KMS-11 (cell line): ENCODE results near the gene SH3BP4.
"Not testable (repeated sequence)": the region's sequence is repeated elsewhere in the genome, so short reads cannot be mapped to it uniquely, and the experiment has no call there.

Experiments used
- H2AFZ ChIP-seq: fragments of 200-600 bp; sonication (generic); 2 replicates; pipeline ENCODE4 v1.6.1; 2016; ENCODE audit warnings: antibody characterized with exemption, mixed run types, low read depth
- H3K27ac ChIP-seq: fragments of 200-600 bp; sonication (generic); 2 replicates; pipeline ENCODE4 v1.6.1; 2016; ENCODE audit warnings: mild to moderate bottlenecking, mixed run types
- H3K27me3 ChIP-seq: fragments of 200-600 bp; sonication (generic); 2 replicates; pipeline ENCODE4 v1.6.1; 2017; ENCODE audit warnings: mild to moderate bottlenecking, low read depth, mixed run types, moderate library complexity; ENCODE audit not compliant: insufficient read depth
- H3K36me3 ChIP-seq: fragments of 200-600 bp; sonication (generic); 2 replicates; pipeline ENCODE4 v1.6.1; 2017; ENCODE audit warnings: mild to moderate bottlenecking, mixed run types; ENCODE audit not compliant: insufficient read depth
- H3K4me1 ChIP-seq: fragments of 200-600 bp; sonication (generic); 2 replicates; pipeline ENCODE4 v1.6.1; 2016; ENCODE audit warnings: mild to moderate bottlenecking, low read depth, mixed run types; ENCODE audit not compliant: poor library complexity, severe bottlenecking
- H3K4me2 ChIP-seq: fragments of 200-600 bp; sonication (generic); 2 replicates; pipeline ENCODE4 v1.7.0; 2016; ENCODE audit warnings: mild to moderate bottlenecking, mixed run types
- H3K4me3 ChIP-seq: fragments of 200-600 bp; sonication (generic); IDR thresholded peaks from 2 replicates; pipeline ENCODE4 v1.6.1; 2017; ENCODE audit warnings: low read depth, low read length, mixed read lengths; ENCODE audit not compliant: insufficient read depth
- H3K79me2 ChIP-seq: fragments of 200-600 bp; sonication (generic); 2 replicates; pipeline ENCODE4 v1.6.1; 2016; ENCODE audit warnings: low read depth, mixed run types; ENCODE audit not compliant: insufficient read depth
- H3K9ac ChIP-seq: fragments of 200-600 bp; sonication (generic); 2 replicates; pipeline ENCODE4 v1.6.1; 2016; ENCODE audit warnings: mild to moderate bottlenecking, mixed run types
- H4K20me1 ChIP-seq: fragments of 200-600 bp; sonication (generic); 2 replicates; pipeline ENCODE4 v1.6.1; 2016; ENCODE audit warnings: mild to moderate bottlenecking, mixed run types; ENCODE audit not compliant: insufficient read depth
- TF ChIP-seq, protein P1 (sequence below): fragments of 200-600 bp; sonication (generic); conservative IDR thresholded peaks from 2 replicates; pipeline ENCODE4 v1.6.1; 2017; ENCODE audit warnings: low read depth, mild to moderate bottlenecking, antibody characterized with exemption, low read length, moderate library complexity, mixed read lengths

Gene SH3BP4

DNA sequence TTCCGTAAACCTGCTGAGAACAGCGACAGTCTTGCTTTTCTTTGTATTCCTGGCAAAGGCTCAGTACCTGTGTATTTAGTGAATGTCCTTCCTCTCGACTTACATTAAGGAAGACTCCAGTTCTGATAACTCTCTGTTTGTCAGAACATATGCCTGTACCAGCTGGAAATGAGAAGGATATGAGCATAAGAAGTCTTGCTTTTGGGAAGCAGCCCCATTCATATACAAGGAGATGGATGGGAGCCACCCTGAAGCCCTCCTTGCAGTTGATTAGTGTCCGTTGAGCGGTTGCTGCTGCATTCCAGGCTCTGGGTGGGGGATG, 59.8 kb downstream of the SH3BP4 start:
- Histone ChIP-seq H3K4me3 (no peak overlapping the region), H3K27ac (no peak overlapping the region), H3K9ac (no peak overlapping the region), H4K20me1 (no peaks in the 10 kb centered on the region), H3K4me2 (no peak overlapping the region), H3K4me1 (no peaks in the 10 kb centered on the region), H3K27me3 (no peaks in the 10 kb centered on the region), H3K36me3 (no peaks in the 10 kb centered on the region), H2AFZ (no peak overlapping the region), H3K79me2 (no peaks in the 10 kb centered on the region)
- TF ChIP-seq, protein P1, sequence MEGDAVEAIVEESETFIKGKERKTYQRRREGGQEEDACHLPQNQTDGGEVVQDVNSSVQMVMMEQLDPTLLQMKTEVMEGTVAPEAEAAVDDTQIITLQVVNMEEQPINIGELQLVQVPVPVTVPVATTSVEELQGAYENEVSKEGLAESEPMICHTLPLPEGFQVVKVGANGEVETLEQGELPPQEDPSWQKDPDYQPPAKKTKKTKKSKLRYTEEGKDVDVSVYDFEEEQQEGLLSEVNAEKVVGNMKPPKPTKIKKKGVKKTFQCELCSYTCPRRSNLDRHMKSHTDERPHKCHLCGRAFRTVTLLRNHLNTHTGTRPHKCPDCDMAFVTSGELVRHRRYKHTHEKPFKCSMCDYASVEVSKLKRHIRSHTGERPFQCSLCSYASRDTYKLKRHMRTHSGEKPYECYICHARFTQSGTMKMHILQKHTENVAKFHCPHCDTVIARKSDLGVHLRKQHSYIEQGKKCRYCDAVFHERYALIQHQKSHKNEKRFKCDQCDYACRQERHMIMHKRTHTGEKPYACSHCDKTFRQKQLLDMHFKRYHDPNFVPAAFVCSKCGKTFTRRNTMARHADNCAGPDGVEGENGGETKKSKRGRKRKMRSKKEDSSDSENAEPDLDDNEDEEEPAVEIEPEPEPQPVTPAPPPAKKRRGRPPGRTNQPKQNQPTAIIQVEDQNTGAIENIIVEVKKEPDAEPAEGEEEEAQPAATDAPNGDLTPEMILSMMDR = no peak

GRCh38 chr2:235011929-235012631, 60.3 kb downstream of the SH3BP4 start:
- Histone ChIP-seq H3K27me3 (no peaks in the 10 kb centered on the region), H3K36me3 (no peaks in the 10 kb centered on the region), H3K79me2 (no peaks in the 10 kb centered on the region), H3K27ac (no peak overlapping the region), H4K20me1 (no peaks in the 10 kb centered on the region), H2AFZ (no peak overlapping the region), H3K4me3 (no peak overlapping the region), H3K4me2 (no peak overlapping the region), H3K4me1 (no peaks in the 10 kb centered on the region), H3K9ac (no peak overlapping the region)
- TF ChIP-seq, protein P1 = no peak

- no peaks in the 10 kb centered on the region for H3K36me3 ChIP-seq
- H3K79me2 ChIP-seq = no peaks in the 10 kb centered on the region
- no peak overlapping the region for H3K4me2 ChIP-seq
Observed at GRCh38 chr2:235017441-235017840, 65.6 kb downstream of the SH3BP4 start.

DNA sequence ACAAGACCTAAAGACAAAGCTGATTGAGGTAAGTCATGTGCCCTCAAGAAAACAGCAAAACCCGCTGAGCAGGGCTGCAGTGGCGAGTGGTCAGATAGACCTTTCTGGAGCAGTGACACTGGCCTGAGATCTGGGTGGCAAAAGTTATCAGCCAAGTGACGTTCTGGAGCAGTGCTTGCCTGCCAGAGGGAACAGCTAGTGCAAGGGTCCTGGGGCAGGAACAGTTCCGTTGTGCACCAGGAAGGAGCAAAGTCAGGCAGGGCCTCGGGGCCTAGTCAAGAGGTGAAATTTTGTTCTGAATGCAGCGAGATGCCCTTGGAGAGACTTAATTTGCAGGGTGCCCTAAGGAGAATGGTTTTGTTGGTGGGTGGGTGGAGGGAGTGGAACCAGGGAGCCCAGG, 67.0 kb downstream of the SH3BP4 start:
- Histone ChIP-seq H3K4me3 (no peak overlapping the region), H4K20me1 (no peaks in the 10 kb centered on the region), H3K79me2 (no peaks in the 10 kb centered on the region), H2AFZ (no peak overlapping the region), H3K27ac (no peak overlapping the region), H3K4me1 (no peaks in the 10 kb centered on the region), H3K27me3 (no peaks in the 10 kb centered on the region), H3K9ac (no peak overlapping the region), H3K4me2 (no peak overlapping the region), H3K36me3 (no peaks in the 10 kb centered on the region)
- TF ChIP-seq, protein P1 = no peak

More at GRCh38 chr2:235017441-235017840, 65.6 kb downstream of the SH3BP4 start:
- Histone ChIP-seq H3K4me3 (no peak overlapping the region), H4K20me1 (no peaks in the 10 kb centered on the region), H3K27ac (no peak overlapping the region), H2AFZ (no peak overlapping the region), H3K27me3 (no peaks in the 10 kb centered on the region), H3K9ac (no peak overlapping the region), H3K4me1 (no peaks in the 10 kb centered on the region)
- TF ChIP-seq, protein P1 = no peak

DNA sequence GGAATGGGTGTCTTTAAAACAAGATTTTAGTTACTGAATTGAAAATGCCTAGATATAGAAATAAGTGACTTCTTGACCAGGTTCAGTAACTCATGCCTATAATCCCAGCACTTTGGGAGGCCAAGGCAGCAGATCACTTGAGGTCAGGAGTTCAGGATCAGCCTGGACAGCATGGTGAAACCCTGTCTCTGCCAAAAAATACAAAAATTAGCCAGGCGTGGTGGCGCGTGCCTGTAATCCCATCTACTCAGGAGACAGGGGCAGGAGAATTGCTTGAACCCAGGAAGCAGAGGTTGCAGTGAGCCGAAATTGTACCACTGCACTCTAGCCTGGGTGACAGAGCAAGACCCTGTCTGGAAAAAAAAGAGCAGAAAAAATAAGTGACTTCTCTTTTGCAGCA, 68.3 kb downstream of the SH3BP4 start:
- H3K4me3 ChIP-seq, H3K9ac ChIP-seq, H3K4me1 ChIP-seq, H3K27me3 ChIP-seq, H2AFZ ChIP-seq, H4K20me1 ChIP-seq, H3K27ac ChIP-seq, H3K4me2 ChIP-seq, H3K36me3 ChIP-seq, H3K79me2 ChIP-seq: not testable (repeated sequence)
